Ascending aorta (tissue), 2 donors: ENCODE results near the gene GABARAP. TPM values are rescaled to one million over a fixed set of nuclear protein-coding genes. Genes with fewer than 3 reads are reported as not detected.

Experiments
- DNase-seq, 2 donors: peaks; one replicate each; pipeline ENCODE4 v3.0.0-alpha.2; 2019; ENCODE audit warnings: low spot score in 2 of 2
- H3K27ac ChIP-seq, 2 donors: fragments of 200-600 bp; sonication (generic); one replicate each; pipeline ENCODE4 v1.5.1; 2016 to 2017; ENCODE audit warnings: mild to moderate bottlenecking in 1 of 2
- H3K27me3 ChIP-seq: fragments of 200-600 bp; sonication (generic); one replicate; pipeline ENCODE4 v1.5.1; 2017
- H3K36me3 ChIP-seq, 2 donors: fragments of 200-600 bp; sonication (generic); one replicate each; pipeline ENCODE4 v1.5.1; 2016
- H3K4me1 ChIP-seq, 2 donors: fragments of 200-600 bp; sonication (generic); one replicate each; pipeline ENCODE4 v1.5.1; 2016 to 2017; ENCODE audit warnings: mild to moderate bottlenecking in 1 of 2
- H3K4me3 ChIP-seq, 2 donors: fragments of 200-600 bp; sonication (generic); one replicate each; pipeline ENCODE4 v1.5.1; 2016 to 2017; ENCODE audit warnings: mild to moderate bottlenecking in 1 of 2
- H3K9me3 ChIP-seq, 2 donors: fragments of 200-600 bp; sonication (generic); one replicate each; pipeline ENCODE4 v1.5.1; 2016
- CTCF ChIP-seq, 3 experiments: fragments of 200-600 bp in 2 of 3; fragments of 450-650 bp in 1 of 3; sonication (generic) in 2 of 3; IDR thresholded peaks; one replicate each; pipeline ENCODE4 v1.5.1; 2016 to 2019; ENCODE audit warnings: antibody characterized with exemption in 3 of 3, mild to moderate bottlenecking in 1 of 3, moderate library complexity in 1 of 3
- intact Hi-C: fragments of 100-400 bp; cut with DNase I; formaldehyde crosslinking; loops from one replicate; pipeline ENCODE4 v1.15.1; 2023
- total RNA-seq: library from RNA; depleted of rRNA; stranded (reverse); fragments of >200 nt; gene quantifications from one replicate; pipeline ENCODE4 v1.1.0, GENCODE V29; 2016

Gene GABARAP
- total RNA-seq, 1 donor from 2014 or later: 422 TPM

- intact Hi-C loops: no loop called here
- H3K4me1 ChIP-seq: no peaks in the 10 kb centered on the region
- H3K36me3 ChIP-seq: peaks cover 44 to 53% of the 10 kb centered on the region in 2 donors
- H3K27ac ChIP-seq: no peak overlapping the region
- TF ChIP-seq CTCF (IDR thresholded peaks at IDR 0.05): no peak
- H3K9me3 ChIP-seq: no peaks in the 10 kb centered on the region
- no peaks in the 10 kb centered on the region for H3K27me3 ChIP-seq
- no peak for DNase-seq
- no peak overlapping the region for H3K4me3 ChIP-seq
These were observed 49.8 kb downstream of the GABARAP start for GRCh38 chr17:7192271-7192937.

GRCh38 chr17:7191571-7192270 is 50.5 kb downstream of the GABARAP start:
- peaks cover 40 to 50% of the 10 kb centered on the region in 2 donors for H3K36me3 ChIP-seq
- no peak for DNase-seq

GRCh38 chr17:7191069-7191468 is 51.2 kb downstream of the GABARAP start:
- no peaks in the 10 kb centered on the region for H3K9me3 ChIP-seq
- DNase-seq: no peak
- no peaks in the 10 kb centered on the region for H3K4me1 ChIP-seq
- no peaks in the 10 kb centered on the region for H3K27me3 ChIP-seq
- H3K36me3 ChIP-seq: peaks cover 34 to 43% of the 10 kb centered on the region in 2 donors
- H3K27ac ChIP-seq: no peak overlapping the region
- no peak for TF ChIP-seq CTCF (IDR thresholded peaks at IDR 0.05)
- intact Hi-C loops: no loop called here
- H3K4me3 ChIP-seq: no peak overlapping the region

More at GRCh38 chr17:7191571-7192270, 50.5 kb downstream of the GABARAP start:
- no peak for TF ChIP-seq CTCF (IDR thresholded peaks at IDR 0.05)
- Histone ChIP-seq H3K4me3 (no peak overlapping the region), H3K4me1 (no peaks in the 10 kb centered on the region), H3K27ac (no peak overlapping the region), H3K27me3 (no peaks in the 10 kb centered on the region), H3K9me3 (no peaks in the 10 kb centered on the region)
- intact Hi-C loops: no loop called here

- H3K36me3 ChIP-seq: peaks cover 28 to 36% of the 10 kb centered on the region in 2 donors
- TF ChIP-seq CTCF (IDR thresholded peaks at IDR 0.05): no peak
- no peak for DNase-seq
- H3K27me3 ChIP-seq: no peaks in the 10 kb centered on the region
- H3K4me3 ChIP-seq: no peak overlapping the region
- H3K27ac ChIP-seq: no peak overlapping the region
- no peaks in the 10 kb centered on the region for H3K4me1 ChIP-seq
- intact Hi-C loops: no loop called here
- no peaks in the 10 kb centered on the region for H3K9me3 ChIP-seq
These were observed 51.9 kb downstream of the GABARAP start for GRCh38 chr17:7190276-7190917.

Other genes with a start within 250 kb of the GABARAP start
- gene ALOX12, start 246.4 kb downstream of the GABARAP start, total RNA-seq: not detected
- gene RNASEK, start 229.8 kb downstream of the GABARAP start, total RNA-seq: 156 TPM
- gene BCL6B, start 219.4 kb downstream of the GABARAP start, total RNA-seq: 16.4 TPM
- 1.5 TPM for gene SLC16A13, start 206.4 kb downstream of the GABARAP start, total RNA-seq
- gene SLC16A11, start 198.4 kb downstream of the GABARAP start, total RNA-seq: not detected
- 29.8 TPM for gene CLEC10A, start 162.2 kb downstream of the GABARAP start, total RNA-seq
- gene ASGR2, start 127.6 kb downstream of the GABARAP start, total RNA-seq: not detected
- 3.9 TPM for gene ASGR1, start 63.1 kb downstream of the GABARAP start, total RNA-seq
- gene DLG4, start 22.6 kb downstream of the GABARAP start, total RNA-seq: 34.9 TPM
- gene ACADVL, start 22.5 kb downstream of the GABARAP start, total RNA-seq: 1,048 TPM
- 17.2 TPM for gene DVL2, start 7.9 kb downstream of the GABARAP start, total RNA-seq
- gene PHF23, start 3.0 kb downstream of the GABARAP start, total RNA-seq: 13.3 TPM
- 81.4 TPM for gene CTDNEP1, start 9.3 kb upstream of the GABARAP start, total RNA-seq
- gene ELP5, start 9.8 kb upstream of the GABARAP start, total RNA-seq: 106 TPM
- not detected for gene CLDN7, start 20.0 kb upstream of the GABARAP start, total RNA-seq
- 4.9 TPM for gene SLC2A4, start 39.3 kb upstream of the GABARAP start, total RNA-seq
- gene YBX2, start 52.2 kb upstream of the GABARAP start, total RNA-seq: not detected
- gene EIF5A, start 65.2 kb upstream of the GABARAP start, total RNA-seq: 248 TPM
- 52.4 TPM for gene GPS2, start 72.9 kb upstream of the GABARAP start, total RNA-seq
- 22.0 TPM for gene NEURL4, start 86.9 kb upstream of the GABARAP start, total RNA-seq
- gene ACAP1, start 94.1 kb upstream of the GABARAP start, total RNA-seq: 12.0 TPM
- gene KCTD11, start 109.7 kb upstream of the GABARAP start, total RNA-seq: 14.6 TPM
- not detected for gene TMEM95, start 112.7 kb upstream of the GABARAP start, total RNA-seq
- 0.43 TPM for gene TNK1, start 138.6 kb upstream of the GABARAP start, total RNA-seq
- gene PLSCR3, start 152.1 kb upstream of the GABARAP start, total RNA-seq: 297 TPM
- 241 TPM for gene TMEM256, start 161.6 kb upstream of the GABARAP start, total RNA-seq
- gene NLGN2, start 165.4 kb upstream of the GABARAP start, total RNA-seq: 34.3 TPM
- gene SPEM1, start 177.9 kb upstream of the GABARAP start, total RNA-seq: not detected
- gene SPEM2, start 183.2 kb upstream of the GABARAP start, total RNA-seq: not detected
- not detected for gene SPEM3, start 186.4 kb upstream of the GABARAP start, total RNA-seq
- 20.4 TPM for gene TMEM102, start 193.0 kb upstream of the GABARAP start, total RNA-seq
- gene FGF11, start 197.1 kb upstream of the GABARAP start, total RNA-seq: 0.32 TPM
- 5.0 TPM for gene CHRNB1, start 202.6 kb upstream of the GABARAP start, total RNA-seq
- gene ZBTB4, start 237.2 kb upstream of the GABARAP start, total RNA-seq: 67.9 TPM
- gene SLC35G6, start 239.0 kb upstream of the GABARAP start, total RNA-seq: not detected
- 69.5 TPM for gene POLR2A, start 241.9 kb upstream of the GABARAP start, total RNA-seq